HL-60/S4 treated with retinoic acid at 250 ng/mL for 4 days and 3 days (cell line): ENCODE measurements around the gene RAB7A.
"Not testable (repeated sequence)": the region's sequence is repeated elsewhere in the genome, so short reads cannot be mapped to it uniquely, and the experiment has no call there.

Experiments used
- in situ Hi-C: fragments of 300-500 bp; cut with MboI; formaldehyde crosslinking; loops from 2 replicates; pipeline ENCODE4 v1.7.0; 2022; ENCODE audit warnings: low sequenced_read_pairs

RAB7A gene

GRCh38 chr3:128749561-128749960 is 23.6 kb downstream of the RAB7A start:
- in situ Hi-C loops = not testable (repeated sequence)

GRCh38 chr3:128753715-128754114 is 27.7 kb downstream of the RAB7A start:
- in situ Hi-C loops = no loop called here

GRCh38 chr3:128760042-128760441 is 34.1 kb downstream of the RAB7A start:
- in situ Hi-C loops = no loop called here

GRCh38 chr3:128760881-128761280 is 34.9 kb downstream of the RAB7A start:
- in situ Hi-C loops = no loop called here

GRCh38 chr3:128761392-128761791 is 35.4 kb downstream of the RAB7A start:
- in situ Hi-C loops = no loop called here

GRCh38 chr3:128763967-128764366 is 38.0 kb downstream of the RAB7A start:
- in situ Hi-C loops = no loop called here

- in situ Hi-C loops = no loop called here
Observed at GRCh38 chr3:128764863-128765262, 38.9 kb downstream of the RAB7A start.

- in situ Hi-C loops = no loop called here
Observed at GRCh38 chr3:128767094-128767750, 41.2 kb downstream of the RAB7A start.

- in situ Hi-C loops = no loop called here
Observed at GRCh38 chr3:128768471-128768870, 42.5 kb downstream of the RAB7A start.

GRCh38 chr3:128770387-128770786 is 44.4 kb downstream of the RAB7A start:
- in situ Hi-C loops = no loop called here

- in situ Hi-C loops = not testable (repeated sequence)
Observed at GRCh38 chr3:128773189-128773588, 47.2 kb downstream of the RAB7A start.

GRCh38 chr3:128773592-128773991 is 47.6 kb downstream of the RAB7A start:
- in situ Hi-C loops = not testable (repeated sequence)

- in situ Hi-C loops = no loop called here
Observed at GRCh38 chr3:128775241-128775640, 49.3 kb downstream of the RAB7A start.

GRCh38 chr3:128775906-128776542 is 50.0 kb downstream of the RAB7A start:
- in situ Hi-C loops = no loop called here

GRCh38 chr3:128780101-128780837 is 54.3 kb downstream of the RAB7A start:
- in situ Hi-C loops = no loop called here

- in situ Hi-C loops = no loop called here
Observed at GRCh38 chr3:128781164-128781563, 55.2 kb downstream of the RAB7A start.

GRCh38 chr3:128782282-128783146 is 56.5 kb downstream of the RAB7A start:
- in situ Hi-C loops = no loop called here

- in situ Hi-C loops = no loop called here
Observed at GRCh38 chr3:128783774-128784173, 57.8 kb downstream of the RAB7A start.

- in situ Hi-C loops = no loop called here
Observed at GRCh38 chr3:128784232-128784631, 58.2 kb downstream of the RAB7A start.

GRCh38 chr3:128784843-128785242 is 58.9 kb downstream of the RAB7A start:
- in situ Hi-C loops = no loop called here

GRCh38 chr3:128786434-128787020 is 60.5 kb downstream of the RAB7A start:
- in situ Hi-C loops = no loop called here
